GM12878 (cell line): ENCODE measurements around the gene TCF7L1.

ENCODE experiments used
- ATF2 ChIP-seq: IDR thresholded peaks from 2 replicates; pipeline ENCODE4 v1.6.1; 2012; ENCODE audit warnings: low read length, inconsistent platforms
- CBFB ChIP-seq: IDR thresholded peaks from 2 replicates; pipeline ENCODE4 v1.6.1; 2016; ENCODE audit warnings: antibody characterized with exemption, low read depth
- CTCF ChIP-seq, 3 experiments: IDR thresholded peaks in 2 of 3; conservative IDR thresholded peaks in 1 of 3; 2 replicates each; pipeline ENCODE4 v1.5.1; 2011; ENCODE audit warnings: low read depth in 3 of 3, low read length in 3 of 3, mild to moderate bottlenecking in 3 of 3, control low read depth in 2 of 3, moderate library complexity in 2 of 3, inconsistent platforms in 1 of 3, mixed read lengths in 1 of 3; ENCODE audit not compliant: control insufficient read depth in 2 of 3, insufficient read depth in 1 of 3; ENCODE audit errors: extremely low read depth in 1 of 3
- E2F4 ChIP-seq: IDR thresholded peaks from 2 replicates; pipeline ENCODE4 v1.6.1; 2012; ENCODE audit warnings: low read depth, low read length, improper control_type of control experiment
- EZH2 ChIP-seq: IDR thresholded peaks from 2 replicates; pipeline ENCODE4 v1.6.1; 2012; ENCODE audit warnings: low read depth, mild to moderate bottlenecking, control low read depth, inconsistent platforms, low read length, borderline replicate concordance; ENCODE audit not compliant: control insufficient read depth
- POLR2A ChIP-seq: IDR thresholded peaks from 2 replicates; pipeline ENCODE4 v1.6.1; 2011; ENCODE audit warnings: low read depth, mild to moderate bottlenecking, low read length
- RFX5 ChIP-seq: IDR thresholded peaks from 2 replicates; pipeline ENCODE4 v1.6.1; 2011; ENCODE audit warnings: low read depth, low read length, improper control_type of control experiment

GRCh38 chr2:85264471-85264870 is 131.3 kb downstream of the TCF7L1 start:
- TF ChIP-seq E2F4 (no peak), ATF2 (no peak), POLR2A (no peak), CTCF (IDR thresholded peaks at IDR 0.05 in 2 of 3, conservative IDR thresholded peaks at IDR 0.05 in 1 of 3; ENCODE audit: control insufficient read depth in 2 of 3, extremely low read depth in 1 of 3, insufficient read depth in 1 of 3, low read depth in 3 of 3, low read length in 3 of 3) (no peak), CBFB (no peak), RFX5 (no peak), EZH2 (no peak)
